Erythroblast (primary cell): ENCODE results near the gene CCNF.
"Not testable (repeated sequence)": the region's sequence is repeated elsewhere in the genome, so short reads cannot be mapped to it uniquely, and the experiment has no call there.

Experiments
- DNase-seq, 2 experiments: peaks; one replicate each; lab custom pipeline; 2025; lab: John Stamatoyannopoulos, UW
- GATA1 ChIP-seq: IDR thresholded peaks from 2 replicates; pipeline ENCODE4 v1.6.1; 2011; ENCODE audit warnings: low read depth, mild to moderate bottlenecking, control low read depth, low read length, moderate library complexity
- POLR2A ChIP-seq: IDR thresholded peaks from 2 replicates; pipeline ENCODE4 v1.6.1; 2011; ENCODE audit warnings: mild to moderate bottlenecking, low read length

The CCNF gene

GRCh38 chr16:2474877-2475412 is 45.7 kb downstream of the CCNF start, which contains the start of gene TBC1D24:
Gene TBC1D24 (plus strand): TSS chr16:2475127. CDS start chr16:2496149, 21,022 bp downstream.
- DNase-seq, result peak; percentile 89 to 93
- TF ChIP-seq GATA1 (no peak), POLR2A (no peak)

DNA sequence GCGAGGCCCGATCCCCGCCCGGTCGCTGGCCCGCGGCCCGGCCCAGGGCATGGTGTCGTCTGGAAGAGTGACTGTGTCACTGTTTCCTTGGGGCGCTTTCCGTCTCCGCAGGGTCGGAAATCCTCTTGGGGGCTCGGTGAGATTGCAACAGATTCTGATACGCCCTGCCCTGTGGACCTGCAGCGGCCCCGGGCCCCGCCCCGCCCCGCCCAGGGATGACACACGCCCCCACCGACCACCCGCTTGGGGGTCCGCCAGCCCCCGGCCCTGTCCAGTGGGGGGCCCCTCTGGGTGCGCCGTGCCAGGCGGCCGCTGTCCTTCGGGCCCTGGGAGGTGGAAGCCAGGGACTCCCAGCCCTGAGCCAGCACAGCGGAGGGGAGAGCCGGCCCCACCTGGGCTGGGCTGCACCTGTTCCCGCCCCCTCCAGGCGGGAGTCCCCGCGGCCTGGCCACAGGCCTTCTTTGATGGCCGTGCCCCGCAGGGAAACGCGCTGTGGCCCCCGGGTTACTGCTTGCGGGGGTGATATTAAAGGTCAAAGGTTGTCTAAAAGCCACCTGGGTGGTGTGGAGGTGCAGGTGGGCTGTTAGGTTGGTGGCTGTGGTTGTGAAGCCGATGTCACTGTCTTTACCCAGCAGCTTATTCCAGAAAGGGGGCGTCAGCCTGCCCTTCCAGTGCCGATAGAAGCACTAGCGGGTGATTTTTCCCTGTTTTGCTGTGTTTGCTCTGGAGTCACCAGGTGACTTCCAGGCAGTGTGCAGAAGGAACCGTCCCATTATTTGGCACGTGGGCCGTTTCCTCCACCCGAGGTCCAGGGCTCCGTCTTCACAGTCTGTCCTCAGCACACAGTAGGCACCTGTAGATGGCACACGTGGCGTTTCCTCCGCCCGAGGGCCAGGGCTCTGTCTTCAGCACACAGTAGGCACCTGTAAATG is 46.4 kb downstream of the CCNF start:
- peak; percentile 56 to 67 for DNase-seq
- no peak for TF ChIP-seq GATA1
- no peak for TF ChIP-seq POLR2A

DNA sequence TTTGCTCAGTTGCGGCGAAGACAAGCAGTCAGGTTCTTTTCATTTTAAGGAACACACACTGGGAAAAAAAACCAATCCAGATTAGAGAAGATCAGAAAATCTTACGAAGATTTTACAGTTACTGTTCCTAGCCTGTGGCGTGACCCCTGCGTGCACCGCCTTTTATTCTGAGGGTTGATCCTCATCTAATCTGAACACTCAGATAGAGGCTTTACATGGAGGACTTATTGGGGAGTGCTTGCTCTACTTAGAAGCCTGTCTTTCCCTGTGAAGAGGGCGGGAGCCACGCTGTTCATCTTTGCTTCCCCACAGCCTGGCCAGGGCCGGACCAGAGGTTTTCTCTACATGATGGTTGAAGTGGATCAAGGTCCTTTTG is 47.1 kb downstream of the CCNF start:
- no peak for DNase-seq
- TF ChIP-seq POLR2A (no peak), GATA1 (no peak)

DNA sequence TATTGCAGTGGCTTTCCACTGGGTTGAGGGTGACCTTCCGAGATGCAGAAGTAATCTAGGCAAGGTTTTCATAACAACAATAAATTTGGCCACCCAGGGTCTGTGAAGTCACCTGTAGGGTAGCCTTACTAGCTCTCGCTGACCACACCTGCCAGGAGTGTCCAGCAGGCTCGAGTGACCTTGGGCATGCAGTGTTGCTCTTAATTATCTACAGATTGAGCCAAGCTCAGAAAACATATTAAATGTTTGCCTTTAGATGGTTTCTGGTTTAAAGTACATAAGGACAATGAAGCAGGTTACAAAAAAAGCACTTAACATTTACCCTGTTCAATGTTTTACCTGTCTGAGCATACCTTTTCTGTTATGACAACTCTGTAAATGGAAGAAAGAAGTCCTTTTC is 47.5 kb downstream of the CCNF start:
- DNase-seq, result no peak
- TF ChIP-seq POLR2A, result no peak
- TF ChIP-seq GATA1, result no peak

DNA sequence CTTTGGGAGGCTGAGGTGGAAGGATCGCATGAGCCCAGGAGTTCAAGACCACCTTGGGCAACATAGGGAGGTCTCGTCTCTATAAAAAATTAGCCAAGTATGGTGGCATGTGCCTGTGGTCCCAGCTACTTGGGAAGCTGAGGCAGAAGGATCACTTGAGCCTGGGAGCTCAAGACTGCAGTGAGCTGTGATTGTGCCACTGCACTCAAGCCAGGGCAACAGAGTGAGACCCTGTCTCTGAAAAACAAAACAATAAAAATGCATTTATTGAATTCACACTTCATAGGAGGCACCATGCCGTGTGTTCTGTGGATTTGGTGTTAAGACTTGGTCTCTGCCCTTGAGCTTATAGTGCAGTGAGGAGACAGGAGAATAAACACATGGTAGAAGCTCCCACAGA is 48.1 kb downstream of the CCNF start:
- no peak for DNase-seq
- TF ChIP-seq GATA1 (no peak), POLR2A (no peak)

GRCh38 chr16:2478279-2478678 is 49.0 kb downstream of the CCNF start:
- DNase-seq, result peak; percentile 39 to 47
- no peak for TF ChIP-seq POLR2A
- no peak for TF ChIP-seq GATA1

- DNase-seq, result not testable (repeated sequence)
Measured at GRCh38 chr16:2479996-2480395, 50.7 kb downstream of the CCNF start.

- no peak for DNase-seq
- TF ChIP-seq GATA1, result no peak
Measured at GRCh38 chr16:2480948-2481347, 51.7 kb downstream of the CCNF start.

GRCh38 chr16:2481676-2482075 is 52.4 kb downstream of the CCNF start:
- DNase-seq, result no peak
- no peak for TF ChIP-seq GATA1
- no peak for TF ChIP-seq POLR2A

GRCh38 chr16:2482249-2482648 is 53.0 kb downstream of the CCNF start:
- TF ChIP-seq POLR2A (no peak), GATA1 (no peak)

GRCh38 chr16:2482708-2483534 is 53.7 kb downstream of the CCNF start:
- DNase-seq, result no peak
- TF ChIP-seq POLR2A (no peak), GATA1 (no peak)

More at GRCh38 chr16:2482249-2482648, 53.0 kb downstream of the CCNF start:
- no peak for DNase-seq

DNA sequence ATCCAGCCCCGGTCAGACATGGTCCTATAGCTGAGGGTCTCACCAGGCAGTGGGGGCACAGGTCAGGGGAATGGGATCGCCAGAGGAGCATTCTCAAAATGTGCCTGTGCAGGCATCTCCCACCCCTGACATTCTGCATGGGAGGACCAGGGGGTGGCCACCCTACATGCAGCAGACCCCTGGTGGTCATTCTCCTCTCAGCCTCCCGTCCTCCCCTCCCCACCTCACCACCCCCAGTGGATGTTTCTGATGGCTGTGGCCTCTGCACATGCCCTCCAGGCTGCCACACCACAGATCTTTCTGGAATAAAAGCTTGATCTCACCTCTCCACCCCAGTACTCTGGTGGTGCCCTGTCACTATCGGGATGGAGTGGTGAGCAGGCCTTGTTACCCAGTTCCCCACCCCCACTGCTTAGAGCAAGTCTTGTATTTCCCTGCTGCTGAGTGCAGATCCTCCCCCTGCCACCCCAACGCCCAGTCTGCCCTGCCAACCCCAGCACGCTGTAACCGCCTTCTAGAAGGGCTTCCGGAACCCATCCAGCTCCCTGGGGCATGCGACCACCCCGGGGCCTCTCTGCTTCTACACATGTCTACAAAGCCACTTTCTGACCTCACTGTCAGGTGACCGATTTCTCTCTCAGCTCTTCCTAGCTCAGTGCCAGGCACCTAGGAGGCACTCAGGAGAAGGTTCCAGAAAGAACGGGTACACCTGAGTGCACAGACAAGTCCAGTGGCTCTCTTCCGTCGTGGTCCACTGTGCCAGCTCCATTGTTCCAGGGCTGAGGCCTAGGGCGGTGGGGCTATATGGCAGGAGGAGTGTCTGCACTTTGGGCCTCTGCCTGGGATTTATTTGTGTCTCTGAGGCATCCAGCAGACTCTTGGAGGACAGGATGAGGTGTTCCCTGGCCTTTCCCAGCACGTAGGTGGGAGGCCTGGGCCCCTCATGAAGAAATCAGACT is 55.0 kb downstream of the CCNF start:
- TF ChIP-seq GATA1 (no peak), POLR2A (no peak)
- no peak for DNase-seq
